ENCODE results near the gene MLLT10. TPM values are rescaled to one million over a fixed set of nuclear protein-coding genes. Genes with fewer than 3 reads are reported as not detected.

The MLLT10 gene
- total RNA-seq, 1 donor from 2014 or later = 65.6 TPM

GRCh38 chr10:21649454-21649872, 115.4 kb downstream of the MLLT10 start:
- no peak for DNase-seq (ENCODE audit: low spot score, unreplicated experiment)
- H3K27ac Mint-ChIP-seq = no peak overlapping the region
- H3K36me3 Mint-ChIP-seq (ENCODE audit: insufficient read depth) = peaks cover 11% of the 10 kb centered on the region
- no peaks in the 10 kb centered on the region for H3K4me1 Mint-ChIP-seq (ENCODE audit: low read depth)
- no peak overlapping the region for H3K4me3 Mint-ChIP-seq (ENCODE audit: low read depth)
- H3K27me3 Mint-ChIP-seq = no peaks in the 10 kb centered on the region
- H3K9me3 Mint-ChIP-seq (ENCODE audit: low read depth) = no peaks in the 10 kb centered on the region
- TF ChIP-seq CTCF (IDR thresholded peaks at IDR 0.05; ENCODE audit: unreplicated experiment) = no peak

GRCh38 chr10:21650353-21650752, 116.3 kb downstream of the MLLT10 start:
- no peak for DNase-seq (ENCODE audit: low spot score, unreplicated experiment)
- no peaks in the 10 kb centered on the region for H3K9me3 Mint-ChIP-seq (ENCODE audit: low read depth)
- TF ChIP-seq CTCF (IDR thresholded peaks at IDR 0.05; ENCODE audit: unreplicated experiment) = no peak
- H3K4me3 Mint-ChIP-seq (ENCODE audit: low read depth) = no peak overlapping the region
- no peaks in the 10 kb centered on the region for H3K27me3 Mint-ChIP-seq
- peaks cover 11% of the 10 kb centered on the region for H3K36me3 Mint-ChIP-seq (ENCODE audit: insufficient read depth)
- H3K27ac Mint-ChIP-seq = no peak overlapping the region
- no peaks in the 10 kb centered on the region for H3K4me1 Mint-ChIP-seq (ENCODE audit: low read depth)

GRCh38 chr10:21655236-21655635, 121.2 kb downstream of the MLLT10 start:
- Mint-ChIP-seq H3K4me3 (ENCODE audit: low read depth) (no peak overlapping the region), H3K36me3 (ENCODE audit: insufficient read depth) (no peaks in the 10 kb centered on the region), H3K4me1 (ENCODE audit: low read depth) (peaks cover 3% of the 10 kb centered on the region), H3K9me3 (ENCODE audit: low read depth) (no peaks in the 10 kb centered on the region), H3K27me3 (no peaks in the 10 kb centered on the region), H3K27ac (no peak overlapping the region)
- TF ChIP-seq CTCF (IDR thresholded peaks at IDR 0.05; ENCODE audit: unreplicated experiment) = no peak
- no peak for DNase-seq (ENCODE audit: low spot score, unreplicated experiment)

GRCh38 chr10:21655687-21656086, 121.7 kb downstream of the MLLT10 start:
- no peak for DNase-seq (ENCODE audit: low spot score, unreplicated experiment)
- TF ChIP-seq CTCF (IDR thresholded peaks at IDR 0.05; ENCODE audit: unreplicated experiment) = no peak
- Mint-ChIP-seq H3K36me3 (ENCODE audit: insufficient read depth) (no peaks in the 10 kb centered on the region), H3K4me3 (ENCODE audit: low read depth) (no peak overlapping the region), H3K4me1 (ENCODE audit: low read depth) (peaks cover 3% of the 10 kb centered on the region), H3K27me3 (no peaks in the 10 kb centered on the region), H3K27ac (no peak overlapping the region), H3K9me3 (ENCODE audit: low read depth) (no peaks in the 10 kb centered on the region)

GRCh38 chr10:21661087-21661486, 127.1 kb downstream of the MLLT10 start:
- H3K36me3 Mint-ChIP-seq (ENCODE audit: insufficient read depth) = no peaks in the 10 kb centered on the region

More at GRCh38 chr10:21661087-21661486, 127.1 kb downstream of the MLLT10 start:
- no peaks in the 10 kb centered on the region for H3K27me3 Mint-ChIP-seq
- peaks cover 19% of the 10 kb centered on the region for H3K4me1 Mint-ChIP-seq (ENCODE audit: low read depth)
- no peaks in the 10 kb centered on the region for H3K9me3 Mint-ChIP-seq (ENCODE audit: low read depth)
- TF ChIP-seq CTCF (IDR thresholded peaks at IDR 0.05; ENCODE audit: unreplicated experiment) = no peak
- no peak overlapping the region for H3K4me3 Mint-ChIP-seq (ENCODE audit: low read depth)
- H3K27ac Mint-ChIP-seq = no peak overlapping the region
- DNase-seq (ENCODE audit: low spot score, unreplicated experiment) = no peak
